Thyroid gland (tissue), 4 donors: ENCODE data around the gene PCSK2. TPM values are rescaled to one million over a fixed set of nuclear protein-coding genes. Genes with fewer than 3 reads are reported as not detected.

Experiments used
- DNase-seq, 2 donors: peaks; one replicate each; pipeline ENCODE4 v3.0.0-alpha.2; 2019
- H3K27ac ChIP-seq, 3 donors: fragments of 200-600 bp; sonication (generic); 1 replicate in 2 of 3; 2 replicates in 1 of 3; pipeline ENCODE4 v1.5.1; 2016 to 2019; ENCODE audit warnings: mild to moderate bottlenecking in 1 of 3, moderate library complexity in 1 of 3
- H3K27me3 ChIP-seq: fragments of 200-600 bp; sonication (generic); one replicate; pipeline ENCODE4 v1.5.1; 2019
- H3K36me3 ChIP-seq, 2 donors: fragments of 200-600 bp; sonication (generic); one replicate each; pipeline ENCODE4 v1.5.1; 2016 to 2019
- H3K4me1 ChIP-seq, 2 donors: fragments of 200-600 bp; sonication (generic); one replicate each; pipeline ENCODE4 v1.5.1; 2017 to 2019
- H3K4me3 ChIP-seq, 3 donors: fragments of 200-600 bp; sonication (generic); replicated peaks in 1 of 3; 1 replicate in 2 of 3; 2 replicates in 1 of 3; pipeline ENCODE4 v1.5.1; 2016; ENCODE audit warnings: mild to moderate bottlenecking in 1 of 3
- H3K9me3 ChIP-seq: fragments of 200-600 bp; sonication (generic); one replicate; pipeline ENCODE4 v1.5.1; 2017
- POLR2A ChIP-seq, 2 donors: fragments of 450-650 bp; IDR thresholded peaks; one replicate each; pipeline ENCODE4 v1.6.1; 2017; ENCODE audit warnings: antibody characterized with exemption in 2 of 2, mild to moderate bottlenecking in 2 of 2, moderate library complexity in 1 of 2
- WGBS, 2 donors: methylation state at CpG; one replicate each; pipeline ENCODE4 v1.1.5; 2017; 5-methylcytosine and 5-hydroxymethylcytosine counted together
- intact Hi-C: fragments of 100-400 bp; cut with DNase I; formaldehyde crosslinking; loops from one replicate; pipeline ENCODE4 v1.15.1; 2023
- total RNA-seq, 4 donors: library from RNA; depleted of rRNA; stranded (reverse); fragments of >200 nt; gene quantifications; one replicate each; pipeline ENCODE4 v1.2.3, GENCODE V29; 2016
- TF ChIP-seq, protein P1 (sequence below), 6 experiments: fragments of 200-600 bp in 3 of 6; fragments of 450-650 bp in 3 of 6; sonication (generic) in 3 of 6; IDR thresholded peaks; one replicate each; pipeline ENCODE4 v1.5.1; 2016 to 2019; ENCODE audit warnings: antibody characterized with exemption in 6 of 6, mild to moderate bottlenecking in 2 of 6, inconsistent platforms in 1 of 6, moderate library complexity in 1 of 6

The PCSK2 gene
- total RNA-seq, 4 donors from 2014 or later: 43.2 to 242 (median 112) TPM

DNA sequence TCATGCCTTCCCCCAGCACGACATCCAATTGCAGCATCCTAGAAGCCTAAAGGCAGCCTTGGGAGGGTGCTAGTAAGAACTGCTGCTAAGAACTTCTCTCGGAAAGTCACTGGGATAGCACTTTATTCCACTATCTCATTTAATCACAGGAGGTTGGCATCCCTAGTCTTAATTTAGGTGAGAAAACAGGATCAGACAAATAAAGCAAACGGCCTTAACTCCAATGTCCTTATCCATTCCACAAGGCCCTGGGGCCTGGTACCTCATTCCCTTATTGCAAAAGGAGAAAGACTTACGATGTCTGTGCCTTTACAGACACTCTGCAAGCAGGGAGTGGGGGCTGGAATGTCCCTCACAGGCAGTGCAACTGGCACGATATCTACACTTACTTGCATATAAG, 243.7 kb downstream of the PCSK2 start:
- no peak for DNase-seq
- Histone ChIP-seq H3K4me3 (no peak overlapping the region), H3K9me3 (no peaks in the 10 kb centered on the region), H3K4me1 (peaks cover 8 to 12% of the 10 kb centered on the region in 2 donors), H3K36me3 (no peaks in the 10 kb centered on the region), H3K27me3 (no peaks in the 10 kb centered on the region), H3K27ac (no peak overlapping the region)
- intact Hi-C loops: no loop called here
- WGBS, 2 donors: 95% methylated on average over 5 of the region's 5 CpGs
- TF ChIP-seq, protein P1, sequence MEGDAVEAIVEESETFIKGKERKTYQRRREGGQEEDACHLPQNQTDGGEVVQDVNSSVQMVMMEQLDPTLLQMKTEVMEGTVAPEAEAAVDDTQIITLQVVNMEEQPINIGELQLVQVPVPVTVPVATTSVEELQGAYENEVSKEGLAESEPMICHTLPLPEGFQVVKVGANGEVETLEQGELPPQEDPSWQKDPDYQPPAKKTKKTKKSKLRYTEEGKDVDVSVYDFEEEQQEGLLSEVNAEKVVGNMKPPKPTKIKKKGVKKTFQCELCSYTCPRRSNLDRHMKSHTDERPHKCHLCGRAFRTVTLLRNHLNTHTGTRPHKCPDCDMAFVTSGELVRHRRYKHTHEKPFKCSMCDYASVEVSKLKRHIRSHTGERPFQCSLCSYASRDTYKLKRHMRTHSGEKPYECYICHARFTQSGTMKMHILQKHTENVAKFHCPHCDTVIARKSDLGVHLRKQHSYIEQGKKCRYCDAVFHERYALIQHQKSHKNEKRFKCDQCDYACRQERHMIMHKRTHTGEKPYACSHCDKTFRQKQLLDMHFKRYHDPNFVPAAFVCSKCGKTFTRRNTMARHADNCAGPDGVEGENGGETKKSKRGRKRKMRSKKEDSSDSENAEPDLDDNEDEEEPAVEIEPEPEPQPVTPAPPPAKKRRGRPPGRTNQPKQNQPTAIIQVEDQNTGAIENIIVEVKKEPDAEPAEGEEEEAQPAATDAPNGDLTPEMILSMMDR (IDR thresholded peaks at IDR 0.05): no peak
- TF ChIP-seq POLR2A (IDR thresholded peaks at IDR 0.05): no peak

DNA sequence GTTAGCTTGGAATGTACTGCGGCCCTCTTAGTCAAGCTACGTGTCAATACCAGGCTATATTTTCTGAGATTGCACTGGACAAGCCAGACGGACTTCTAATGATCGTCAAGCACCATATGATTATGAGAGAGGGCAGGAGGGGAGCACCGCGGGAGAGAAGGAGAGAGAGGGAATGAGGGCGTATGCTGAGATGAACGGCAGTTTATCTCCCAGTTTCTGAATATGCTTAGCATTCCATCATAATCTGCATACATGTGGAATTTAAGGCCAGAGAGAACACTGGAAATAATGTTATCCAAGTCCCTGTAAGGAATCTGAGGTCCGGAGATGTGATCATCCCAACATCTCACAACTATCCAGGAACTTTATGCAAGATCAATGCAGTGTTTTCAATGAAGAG, 244.1 kb downstream of the PCSK2 start:
- Histone ChIP-seq H3K4me3 (no peak overlapping the region), H3K4me1 (peaks cover 8 to 12% of the 10 kb centered on the region in 2 donors), H3K9me3 (no peaks in the 10 kb centered on the region), H3K27ac (no peak overlapping the region), H3K36me3 (no peaks in the 10 kb centered on the region), H3K27me3 (no peaks in the 10 kb centered on the region)
- intact Hi-C loops: no loop called here
- 89 to 93% methylated on average over 9 of the region's 9 CpGs for WGBS, 2 donors
- DNase-seq: no peak
- TF ChIP-seq, protein P1 (IDR thresholded peaks at IDR 0.05): no peak
- TF ChIP-seq POLR2A (IDR thresholded peaks at IDR 0.05): no peak

DNA sequence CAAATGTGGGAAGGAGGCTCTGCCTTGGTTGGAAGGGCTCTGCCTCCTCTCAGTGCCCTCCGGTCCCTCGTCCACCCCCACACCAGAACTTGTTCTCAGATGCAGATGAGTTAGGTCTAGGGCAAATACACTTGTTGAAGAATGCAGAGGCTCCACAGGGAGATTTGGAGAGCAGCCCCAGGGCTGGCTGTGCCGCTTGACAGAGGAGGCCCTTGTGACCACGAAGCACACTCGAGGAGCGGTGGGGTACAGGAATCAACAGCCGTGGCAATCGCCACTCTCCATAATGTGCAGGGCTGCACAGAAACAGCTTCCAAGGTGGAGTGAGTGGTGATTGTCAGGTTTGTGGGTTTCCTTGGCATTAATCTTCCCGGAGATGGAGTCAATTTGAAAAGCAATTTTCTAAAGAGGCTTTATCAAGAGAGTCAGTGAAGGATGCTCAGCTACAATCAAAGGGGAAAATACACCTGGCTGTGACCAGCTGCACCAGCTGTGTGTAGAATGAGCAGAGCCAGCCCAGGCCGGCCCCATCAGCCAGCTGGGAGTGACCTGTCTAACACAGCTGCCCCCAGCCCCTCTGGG, 244.9 kb downstream of the PCSK2 start:
- no peak overlapping the region for H3K4me3 ChIP-seq
- no peaks in the 10 kb centered on the region for H3K27me3 ChIP-seq
- 26 to 33% methylated on average over 10 of the region's 10 CpGs for WGBS, 2 donors
- TF ChIP-seq, protein P1 (IDR thresholded peaks at IDR 0.05): no peak
- no peak for TF ChIP-seq POLR2A (IDR thresholded peaks at IDR 0.05)
- H3K9me3 ChIP-seq: no peaks in the 10 kb centered on the region
- H3K4me1 ChIP-seq: peaks cover 8 to 12% of the 10 kb centered on the region in 2 donors
- intact Hi-C loops: no loop called here
- H3K27ac ChIP-seq: no peak overlapping the region
- DNase-seq: peak; percentile 64 to 73
- H3K36me3 ChIP-seq: no peaks in the 10 kb centered on the region

DNA sequence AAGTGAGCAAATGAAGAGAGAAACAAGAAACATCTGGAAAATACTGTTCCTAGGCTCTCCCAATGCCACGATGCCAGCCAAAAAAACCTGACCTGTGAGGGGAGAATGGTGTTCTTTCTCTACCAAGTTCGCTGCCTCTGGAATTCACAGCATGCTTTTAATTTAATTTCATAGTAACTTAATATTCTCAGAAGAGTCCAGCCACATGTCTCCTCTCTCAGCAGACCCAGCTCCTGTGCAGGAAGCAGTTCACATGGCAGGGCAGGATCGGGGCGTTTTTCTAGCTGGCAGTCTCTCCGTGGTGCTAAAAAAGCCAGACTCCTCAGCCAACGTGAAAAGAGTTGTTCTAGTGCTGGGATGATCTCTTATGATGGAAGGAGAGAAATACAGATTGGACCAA, 246.8 kb downstream of the PCSK2 start:
- no peaks in the 10 kb centered on the region for H3K36me3 ChIP-seq
- WGBS, 2 donors: 67 to 69% methylated on average over 6 of the region's 6 CpGs
- peaks cover 8 to 12% of the 10 kb centered on the region in 2 donors for H3K4me1 ChIP-seq
- H3K27ac ChIP-seq: no peak overlapping the region
- no peak overlapping the region for H3K4me3 ChIP-seq
- no peaks in the 10 kb centered on the region for H3K27me3 ChIP-seq
- no peaks in the 10 kb centered on the region for H3K9me3 ChIP-seq
- intact Hi-C loops: no loop called here
- no peak for DNase-seq
- TF ChIP-seq, protein P1 (IDR thresholded peaks at IDR 0.05): no peak
- no peak for TF ChIP-seq POLR2A (IDR thresholded peaks at IDR 0.05)

DNA sequence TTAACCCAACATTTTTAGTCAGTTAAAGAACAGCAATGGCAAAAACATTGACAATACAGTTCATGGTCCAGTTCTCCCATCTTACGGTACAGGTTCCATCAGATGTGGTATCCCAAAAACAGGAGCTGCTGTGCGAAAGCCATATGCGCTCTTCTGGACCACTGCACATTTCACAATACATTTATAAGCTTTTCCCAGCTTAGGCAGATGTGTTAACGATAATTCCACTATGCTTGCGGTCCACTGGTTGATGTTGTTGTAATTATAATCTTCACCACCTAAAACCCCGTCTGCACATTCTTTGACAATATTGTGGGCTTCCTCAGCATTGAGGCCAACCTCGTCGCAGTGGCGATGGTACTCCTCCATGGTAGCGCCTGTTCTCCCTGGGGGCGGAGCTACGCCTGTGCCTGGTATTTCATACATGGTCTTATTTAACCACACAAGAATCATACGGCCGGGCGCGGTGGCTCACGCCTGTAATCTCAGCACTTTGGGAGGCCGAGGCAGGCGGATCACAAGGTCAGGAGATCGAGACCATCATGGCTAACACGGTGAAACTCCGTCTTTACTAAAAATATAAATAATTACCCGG, 252.3 kb downstream of the PCSK2 start:
- no peaks in the 10 kb centered on the region for H3K27me3 ChIP-seq
- no peaks in the 10 kb centered on the region for H3K4me1 ChIP-seq
- intact Hi-C loops: no loop called here
- no peak overlapping the region for H3K27ac ChIP-seq
- H3K9me3 ChIP-seq: no peaks in the 10 kb centered on the region
- H3K36me3 ChIP-seq: no peaks in the 10 kb centered on the region
- no peak for DNase-seq
- WGBS, 2 donors: 94 to 96% methylated on average over 23 of the region's 23 CpGs
- no peak overlapping the region for H3K4me3 ChIP-seq
- TF ChIP-seq, protein P1 (IDR thresholded peaks at IDR 0.05): no peak
- TF ChIP-seq POLR2A (IDR thresholded peaks at IDR 0.05): no peak
